NCI-H510A treated with DMSO at 0.1 percent for 48 hours (cell line): ENCODE measurements around the gene GRB2.

Experiments
- DNase-seq: peaks from one replicate; lab custom pipeline; 2025; lab: John Stamatoyannopoulos, UW

Gene GRB2

DNA sequence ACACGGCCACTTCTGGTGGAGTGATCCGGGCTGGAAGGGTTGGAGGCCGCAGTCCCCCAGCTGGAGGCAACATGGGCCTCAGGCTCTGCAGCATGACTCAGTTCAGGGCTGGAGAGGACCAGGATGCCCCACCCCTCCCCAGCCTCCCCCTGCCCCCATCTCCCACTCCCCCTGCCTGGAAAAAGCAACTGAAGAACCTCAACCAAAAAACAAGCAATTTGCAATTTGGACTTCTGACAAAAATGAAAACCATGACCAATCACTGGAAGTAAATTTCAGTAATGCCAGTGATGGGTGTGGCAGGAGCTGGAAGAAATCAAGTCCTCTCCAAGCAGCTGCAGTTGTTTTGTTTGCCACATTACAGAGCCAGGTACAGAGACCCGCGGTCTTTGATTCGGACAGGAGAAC lies 127.8 kb downstream of the GRB2 start:
- DNase-seq, result no peak

GRCh38 chr17:75273977-75274708 lies 131.3 kb downstream of the GRB2 start:
- no peak for DNase-seq

GRCh38 chr17:75272848-75273184 lies 132.7 kb downstream of the GRB2 start:
- DNase-seq, result no peak

GRCh38 chr17:75271955-75272847 lies 133.3 kb downstream of the GRB2 start:
- no peak for DNase-seq

GRCh38 chr17:75271233-75271954 lies 134.1 kb downstream of the GRB2 start:
- peak; percentile 60 for DNase-seq

DNA sequence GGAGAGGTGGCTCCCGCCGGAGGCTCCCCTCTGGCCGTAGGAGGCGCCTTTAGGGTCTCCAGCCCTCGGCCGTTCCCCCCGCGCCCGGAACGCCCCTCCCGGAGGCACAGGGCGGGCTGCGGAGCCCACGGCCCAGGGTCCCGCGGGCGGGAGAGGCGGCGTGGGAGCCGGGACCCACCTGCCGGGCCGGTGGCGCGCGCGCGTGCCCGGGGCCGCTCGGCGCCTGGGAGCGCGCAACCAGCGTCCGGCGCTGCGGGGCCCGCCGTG lies 134.6 kb downstream of the GRB2 start, which contains the start of gene MIF4GD:
MIF4GD (minus strand) TSS at position 266 of the 267 bp plus-strand sequence. CDS start 1,036 bp downstream, outside the sequence.
- no peak for DNase-seq

DNA sequence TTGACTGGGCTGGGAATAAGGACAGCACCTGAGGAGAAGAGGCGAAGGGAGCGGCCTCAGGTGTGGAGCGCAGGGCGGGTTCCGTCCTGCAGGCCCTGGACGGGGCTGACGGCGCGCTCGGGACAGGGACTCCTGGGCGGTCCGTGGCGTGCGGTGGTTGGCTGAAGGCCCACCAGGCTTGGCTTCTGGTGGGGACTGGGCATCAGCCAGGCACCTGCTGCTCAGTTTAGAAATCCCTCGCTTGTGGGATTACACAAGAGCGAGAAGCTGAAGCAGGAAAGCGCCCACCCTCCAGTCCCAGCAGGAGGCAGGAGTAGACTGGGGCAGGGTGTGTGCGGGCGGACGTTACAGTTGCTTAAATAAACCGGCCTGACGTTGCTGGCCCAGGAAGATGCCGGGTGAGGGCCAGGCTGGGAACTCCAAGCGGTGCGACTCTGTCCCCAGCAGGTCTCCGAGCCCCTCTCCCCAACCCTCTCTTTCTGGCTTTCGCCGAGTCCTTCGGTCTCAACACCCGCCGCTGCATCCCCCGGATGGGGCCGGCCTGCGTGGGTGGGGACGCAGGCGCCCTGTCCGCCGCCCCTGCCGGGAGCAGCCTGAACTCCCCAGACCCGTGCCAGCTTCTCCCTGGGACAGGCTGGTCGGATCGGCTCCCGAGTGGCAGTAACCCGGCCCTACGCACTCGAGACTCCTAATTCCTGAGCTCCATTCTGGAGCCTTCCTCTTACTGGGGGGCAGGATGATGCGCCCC lies 135.1 kb downstream of the GRB2 start:
- peak; percentile 68 for DNase-seq

GRCh38 chr17:75269844-75270217 lies 135.6 kb downstream of the GRB2 start:
- DNase-seq, result peak; percentile 57
